Pancreas (tissue), 10 donors: ENCODE results near the gene BIRC2. TPM values are rescaled to one million over a fixed set of nuclear protein-coding genes. Genes with fewer than 3 reads are reported as not detected.
"Not testable (repeated sequence)": the region's sequence is repeated elsewhere in the genome, so short reads cannot be mapped to it uniquely, and the experiment has no call there.

Source experiments
- ATAC-seq, 4 donors: fragments of 200-7000 bp; cut with Tn5 transposase; one replicate each; pipeline versions ENCODE4 v1.8.0 to v1.9.1; 2020; ENCODE audit warnings: mild to moderate bottlenecking in 4 of 4, moderate library complexity in 4 of 4
- DNase-seq, 6 donors: peaks; one replicate each; pipeline ENCODE4 v3.0.0-alpha.2; 2020
- FAIRE-seq: peaks from 2 replicates; lab custom pipeline; 2012; peaks lifted over from hg19 to GRCh38; lab: Jason Lieb, UNC
- H3K27ac ChIP-seq, 4 donors: fragments of 200-600 bp; sonication (generic); 1 replicate in 3 of 4; 2 replicates in 1 of 4; pipeline versions ENCODE4 v1.5.0 to v1.8.0; 2020
- H3K27me3 ChIP-seq, 4 donors: fragments of 200-600 bp; one replicate each; pipeline ENCODE4 v1.8.0; 2021
- H3K36me3 ChIP-seq, 3 donors: fragments of 200-600 bp; sonication (generic) in 1 of 3; one replicate each; pipeline versions ENCODE4 v1.5.0 to v1.8.0; 2020 to 2021
- H3K4me1 ChIP-seq, 3 donors: fragments of 200-600 bp; one replicate each; pipeline ENCODE4 v1.8.0; 2021
- H3K4me3 ChIP-seq, 4 donors: fragments of 200-600 bp; sonication (generic) in 2 of 4; one replicate each; pipeline versions ENCODE4 v1.5.0 to v1.8.0; 2020 to 2021
- H3K9me3 ChIP-seq, 4 donors: fragments of 200-600 bp; one replicate each; pipeline ENCODE4 v1.8.0; 2021
- CTCF ChIP-seq, 4 donors: fragments of 200-600 bp; sonication (generic) in 3 of 4; IDR thresholded peaks; one replicate each; pipeline versions ENCODE4 v1.5.0 to v1.8.0; 2021; ENCODE audit warnings: antibody characterized with exemption in 4 of 4
- WGBS, 2 donors: extraction: QIAGEN DNeasy Blood & Tissue Kit; methylation state at CpG; one replicate each; pipeline ENCODE4 v1.1.7; 2013; 5-methylcytosine and 5-hydroxymethylcytosine counted together
- intact Hi-C, 3 donors: fragments of 100-400 bp; cut with DNase I; formaldehyde crosslinking; loops; one replicate each; pipeline versions ENCODE4 v1.11.1 to v1.14.2; 2022
- polyA plus RNA-seq, 2 donors: library from polyadenylated mRNA; stranded (reverse); fragments of 200-250 nt; gene quantifications; one replicate each; pipeline ENCODE4 v1.2.3, GENCODE V29; 2013
- total RNA-seq, 6 donors: library from RNA; stranded (reverse); fragmentation: NEBNext Ultra II Directional in 4 of 6; extraction: Animal tissue kit (Norgen Biotek cat#: 25700) in 4 of 6; gene quantifications; one replicate each; pipeline versions ENCODE4 v1.2.1 to v1.2.4, GENCODE V29; 2021 to 2023
- donor health status: healthy with polysubstance abuse.
- donor health status: DM: no; HTN: no; CAD: no; lungs with moderate emphysema.
- donor health status: DM: no; HTN: no; CAD: no.
- donor health status: control.
- donor health status: control.
- donor health status: Bipolar disorder and iron deficiency.
- donor health status: DM: yes; HTN: yes; CAD: no.
- donor health status: DM: no; HTN: no; CAD: no.
- donor health status: DM: no; HTN: no; CAD: no.
- donor health status: DM: yes; HTN: yes; CAD: no.

BIRC2 gene
- total RNA-seq (10 to 100 TPM; 20.2 to 39.1 (median 24.7) TPM), polyA plus RNA-seq (10 to 100 TPM; 20.3 to 23.0 TPM)

DNA sequence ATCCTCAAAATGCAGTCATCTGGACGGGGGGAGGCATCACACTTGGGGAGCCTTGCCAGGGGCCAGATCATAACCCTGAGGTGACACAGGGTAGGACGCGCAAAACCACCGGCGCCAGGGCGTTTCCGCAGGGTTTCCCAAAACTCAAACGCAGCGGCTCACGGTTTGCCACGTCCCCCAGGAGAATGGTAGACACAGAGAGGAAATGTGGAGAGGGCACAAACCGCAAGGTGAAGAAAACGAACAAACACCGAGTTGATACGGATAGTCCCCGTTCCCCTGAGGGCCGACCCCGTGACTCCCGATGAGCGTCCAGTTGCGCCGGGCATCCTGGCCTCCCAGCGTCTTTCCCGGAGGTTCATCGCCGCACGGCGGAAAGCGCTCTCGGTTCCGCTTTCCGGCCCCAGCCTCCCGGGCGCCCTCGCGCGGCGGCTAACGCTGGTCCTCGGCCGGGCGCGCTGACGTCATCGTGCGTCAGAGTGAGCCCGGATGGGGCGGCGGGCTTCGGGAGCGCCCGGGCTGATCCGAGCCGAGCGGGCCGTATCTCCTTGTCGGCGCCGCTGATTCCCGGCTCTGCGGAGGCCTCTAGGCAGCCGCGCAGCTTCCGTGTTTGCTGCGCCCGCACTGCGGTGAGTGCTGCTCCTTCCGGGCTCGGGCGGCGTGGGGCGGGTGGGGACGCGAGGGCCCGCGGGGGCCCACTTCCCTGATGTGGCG, at the start of gene BIRC2:
TSS of gene BIRC2 (plus strand) at position 467 of the 714 bp plus-strand sequence. CDS start 2,641 bp downstream, outside the sequence.
- WGBS, 2 donors: 0 to 1% methylated on average over 67 to 77 of the region's 77 CpGs
- ATAC-seq (peak; percentile 94 to 98 (median 94)), FAIRE-seq (no peak)

DNA sequence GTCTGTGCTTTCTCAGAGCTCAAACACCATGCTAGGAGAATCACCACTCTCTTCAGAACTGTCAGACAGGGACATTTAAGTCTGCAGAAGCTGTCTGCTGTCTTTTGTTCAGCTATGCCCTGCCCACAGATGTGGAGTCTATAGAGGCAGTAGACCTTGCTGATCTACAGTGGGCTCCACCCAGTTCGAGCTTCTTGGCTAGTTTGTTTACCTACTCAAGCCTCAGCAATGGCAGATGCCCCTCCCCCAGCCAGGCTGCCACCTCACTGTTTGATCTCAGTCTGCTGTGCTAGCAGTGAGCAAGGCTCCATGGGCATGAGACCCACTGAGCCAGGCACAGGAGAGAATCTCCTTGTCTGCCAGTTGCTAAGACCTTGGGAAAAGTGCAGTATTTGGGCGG, 46.2 kb upstream of the BIRC2 start:
- H3K9me3 ChIP-seq, intact Hi-C loops, FAIRE-seq, H3K4me3 ChIP-seq, H3K4me1 ChIP-seq, H3K27ac ChIP-seq, H3K27me3 ChIP-seq, H3K36me3 ChIP-seq, DNase-seq, ATAC-seq: not testable (repeated sequence)
- WGBS, 2 donors: 54 to 56% methylated on average over 2 of the region's 2 CpGs

More for the DNA sequence above, at the start of gene BIRC2:
- peaks cover 15 to 32% (median 21%) of the 10 kb centered on the region in 3 donors for H3K4me1 ChIP-seq
- peak within 1 kb of the TSS; percentile 94 to 99 (median 96) for H3K27ac ChIP-seq
- peak; percentile 35 to 70 (median 57) for TF ChIP-seq CTCF (IDR thresholded peaks at IDR 0.05)
- peaks cover 0 to 3% (median 0%) of the 10 kb centered on the region in 3 donors for H3K36me3 ChIP-seq
- intact Hi-C loops: no loop called here
- H3K9me3 ChIP-seq: no peaks in the 10 kb centered on the region
- H3K27me3 ChIP-seq: no peaks in the 10 kb centered on the region
- peak; percentile 91 to 99 (median 96) for DNase-seq
- H3K4me3 ChIP-seq: peak within 1 kb of the TSS; percentile 45 to 80 (median 70)

- WGBS, 2 donors: 86 to 94% methylated on average over 1 of the region's 1 CpG
- ATAC-seq: no peak
Measured at GRCh38 chr11:102302241-102302640, 44.8 kb upstream of the BIRC2 start.

GRCh38 chr11:102304686-102305085, 42.3 kb upstream of the BIRC2 start:
- no peak overlapping the region for H3K4me3 ChIP-seq
- DNase-seq (no peak), ATAC-seq (no peak), FAIRE-seq (no peak)
- H3K4me1 ChIP-seq: no peaks in the 10 kb centered on the region
- H3K27ac ChIP-seq: no peak overlapping the region
- WGBS, 2 donors: 84 to 95% methylated on average over 4 of the region's 4 CpGs
- H3K36me3 ChIP-seq: no peaks in the 10 kb centered on the region
- no peak for TF ChIP-seq CTCF (IDR thresholded peaks at IDR 0.05)
- intact Hi-C loops: no loop called here
- H3K27me3 ChIP-seq: no peaks in the 10 kb centered on the region
- H3K9me3 ChIP-seq: no peaks in the 10 kb centered on the region

More at GRCh38 chr11:102302241-102302640, 44.8 kb upstream of the BIRC2 start:
- Histone ChIP-seq H3K27me3 (no peaks in the 10 kb centered on the region), H3K4me3 (no peak overlapping the region), H3K9me3 (no peaks in the 10 kb centered on the region), H3K4me1 (no peaks in the 10 kb centered on the region), H3K27ac (no peak overlapping the region), H3K36me3 (no peaks in the 10 kb centered on the region)
- DNase-seq (no peak), FAIRE-seq (no peak)
- no peak for TF ChIP-seq CTCF (IDR thresholded peaks at IDR 0.05)
- intact Hi-C loops: no loop called here

DNA sequence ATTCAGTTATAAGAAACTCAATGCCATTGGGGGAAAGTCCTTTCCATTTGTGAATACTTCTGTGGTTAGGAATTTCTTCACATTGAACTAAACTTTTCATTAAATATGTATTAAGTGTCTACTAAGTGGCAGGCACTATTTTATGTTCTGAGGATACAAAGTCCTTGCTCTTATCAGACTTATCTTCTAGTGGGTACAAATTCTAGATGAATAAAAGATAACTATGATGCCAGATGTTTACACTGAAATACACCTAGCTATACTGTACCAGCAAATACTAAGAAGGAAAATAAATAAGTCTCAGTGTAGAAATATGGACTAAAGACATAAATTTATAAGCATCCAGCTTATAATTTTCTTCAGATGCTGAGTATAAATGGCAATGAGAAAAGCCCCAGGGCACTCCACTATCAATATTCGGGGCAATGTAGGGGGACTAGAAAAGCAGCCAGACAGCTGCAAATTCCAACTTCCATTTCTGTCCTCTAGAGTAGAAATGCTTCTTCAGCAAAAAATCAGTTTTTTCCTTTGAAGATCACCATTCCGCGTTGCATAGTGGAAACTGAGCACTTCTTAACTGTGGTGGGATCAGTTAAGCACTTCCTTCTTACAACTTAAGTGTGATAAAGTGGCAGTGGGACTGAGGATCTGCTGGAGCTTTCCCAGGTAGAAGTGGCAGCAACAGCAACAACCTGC, 41.5 kb upstream of the BIRC2 start:
- no peak overlapping the region for H3K4me3 ChIP-seq
- TF ChIP-seq CTCF (IDR thresholded peaks at IDR 0.05): no peak
- FAIRE-seq (no peak), DNase-seq (no peak), ATAC-seq (no peak)
- WGBS, 2 donors: 70 to 72% methylated on average over 3 of the region's 3 CpGs
- no peaks in the 10 kb centered on the region for H3K27me3 ChIP-seq
- intact Hi-C loops: no loop called here
- H3K9me3 ChIP-seq: no peaks in the 10 kb centered on the region
- H3K4me1 ChIP-seq: no peaks in the 10 kb centered on the region
- no peaks in the 10 kb centered on the region for H3K36me3 ChIP-seq
- H3K27ac ChIP-seq: peak overlapping the region in 2 of 4 donors; percentile 6 to 42
